GM12872 (cell line): ENCODE measurements around the gene HNF4A.

Source experiments
- CTCF ChIP-seq: IDR thresholded peaks from 3 replicates; pipeline ENCODE4 v1.5.1; 2011; ENCODE audit warnings: low read depth, mild to moderate bottlenecking, low read length, moderate library complexity; ENCODE audit not compliant: insufficient read depth

HNF4A gene

GRCh38 chr20:44478206-44478605, 122.7 kb downstream of the HNF4A start:
- no peak for TF ChIP-seq CTCF

- no peak for TF ChIP-seq CTCF
Observed at GRCh38 chr20:44479643-44480042, 124.1 kb downstream of the HNF4A start.

DNA sequence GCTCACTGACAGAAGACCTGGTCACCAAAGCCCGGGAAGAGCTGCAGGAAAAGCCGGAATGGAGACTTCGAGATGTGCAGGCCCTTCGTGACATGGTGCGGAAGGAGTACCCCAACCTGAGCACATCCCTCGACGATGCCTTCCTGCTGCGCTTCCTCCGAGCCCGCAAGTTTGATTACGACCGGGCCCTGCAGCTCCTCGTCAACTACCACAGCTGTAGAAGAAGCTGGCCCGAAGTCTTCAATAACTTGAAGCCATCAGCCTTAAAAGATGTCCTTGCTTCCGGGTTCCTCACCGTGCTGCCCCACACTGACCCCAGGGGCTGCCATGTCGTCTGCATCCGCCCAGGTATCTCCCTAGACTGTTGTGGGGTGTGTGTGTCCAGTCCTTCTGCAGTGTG, 124.6 kb downstream of the HNF4A start:
- no peak for TF ChIP-seq CTCF

DNA sequence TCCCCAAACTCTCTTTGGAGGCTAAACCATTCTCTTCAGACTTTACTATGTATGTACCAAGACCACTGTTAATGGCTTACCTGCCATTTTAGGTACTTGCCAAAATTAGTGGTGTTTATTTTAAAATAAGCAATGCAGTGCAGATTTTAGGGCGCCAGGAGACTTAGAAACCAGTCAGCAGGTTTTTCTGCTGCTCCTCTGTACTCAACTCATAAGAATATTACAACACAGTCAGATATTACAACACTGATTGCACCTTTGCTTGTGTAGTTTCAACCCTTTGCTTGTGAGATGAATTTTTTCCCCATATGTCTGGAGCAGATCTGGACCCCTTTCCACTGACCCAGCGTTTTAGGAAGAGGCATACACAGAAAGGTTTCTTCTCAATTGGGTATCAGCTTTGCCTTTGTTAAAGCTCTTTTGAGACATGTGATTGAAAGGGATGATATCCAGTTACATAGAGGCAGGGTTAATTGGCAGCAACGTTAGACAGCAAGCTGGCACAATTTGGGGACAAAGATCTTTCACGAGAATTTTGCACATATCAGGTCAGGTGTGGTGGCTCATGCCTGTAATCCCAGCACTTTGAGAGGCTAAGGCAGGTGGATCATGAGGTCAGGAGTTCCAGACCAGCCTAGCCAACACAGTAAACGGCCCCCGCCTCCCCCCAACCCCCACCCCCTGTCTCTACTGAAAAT, 126.4 kb downstream of the HNF4A start:
- no peak for TF ChIP-seq CTCF

GRCh38 chr20:44483112-44483511, 127.6 kb downstream of the HNF4A start:
- TF ChIP-seq CTCF, result no peak
